ENCODE data around the gene RGL4.
"Not testable (repeated sequence)": the region's sequence is repeated elsewhere in the genome, so short reads cannot be mapped to it uniquely, and the experiment has no call there.

Gene RGL4

GRCh38 chr22:23673050-23673620 is 17.7 kb upstream of the RGL4 start:
- POLR2A ChIA-PET: no interaction called here
- no peak for DNase-seq (ENCODE audit: extremely low spot score)
- no peak for TF ChIP-seq FOXA1 (IDR thresholded peaks at IDR 0.05)
- no peak for TF ChIP-seq LEF1 (IDR thresholded peaks at IDR 0.05; ENCODE audit: borderline replicate concordance)
- TF ChIP-seq CTBP1 (IDR thresholded peaks at IDR 0.05; ENCODE audit: borderline replicate concordance): no peak
- TF ChIP-seq SP1 (IDR thresholded peaks at IDR 0.05): no peak
- TF ChIP-seq L3MBTL2 (conservative IDR thresholded peaks at IDR 0.05): no peak
- no peak for TF ChIP-seq FOXM1 (IDR thresholded peaks at IDR 0.05; ENCODE audit: borderline replicate concordance)
- no peak for TF ChIP-seq NFRKB (IDR thresholded peaks at IDR 0.05)
- TF ChIP-seq ELF4 (IDR thresholded peaks at IDR 0.05): no peak
- TF ChIP-seq BHLHE40 (IDR thresholded peaks at IDR 0.05; ENCODE audit: borderline replicate concordance): no peak
- no peak for TF ChIP-seq HDGF (IDR thresholded peaks at IDR 0.05; ENCODE audit: borderline replicate concordance)
- CTCF ChIA-PET: no interaction called here

DNA sequence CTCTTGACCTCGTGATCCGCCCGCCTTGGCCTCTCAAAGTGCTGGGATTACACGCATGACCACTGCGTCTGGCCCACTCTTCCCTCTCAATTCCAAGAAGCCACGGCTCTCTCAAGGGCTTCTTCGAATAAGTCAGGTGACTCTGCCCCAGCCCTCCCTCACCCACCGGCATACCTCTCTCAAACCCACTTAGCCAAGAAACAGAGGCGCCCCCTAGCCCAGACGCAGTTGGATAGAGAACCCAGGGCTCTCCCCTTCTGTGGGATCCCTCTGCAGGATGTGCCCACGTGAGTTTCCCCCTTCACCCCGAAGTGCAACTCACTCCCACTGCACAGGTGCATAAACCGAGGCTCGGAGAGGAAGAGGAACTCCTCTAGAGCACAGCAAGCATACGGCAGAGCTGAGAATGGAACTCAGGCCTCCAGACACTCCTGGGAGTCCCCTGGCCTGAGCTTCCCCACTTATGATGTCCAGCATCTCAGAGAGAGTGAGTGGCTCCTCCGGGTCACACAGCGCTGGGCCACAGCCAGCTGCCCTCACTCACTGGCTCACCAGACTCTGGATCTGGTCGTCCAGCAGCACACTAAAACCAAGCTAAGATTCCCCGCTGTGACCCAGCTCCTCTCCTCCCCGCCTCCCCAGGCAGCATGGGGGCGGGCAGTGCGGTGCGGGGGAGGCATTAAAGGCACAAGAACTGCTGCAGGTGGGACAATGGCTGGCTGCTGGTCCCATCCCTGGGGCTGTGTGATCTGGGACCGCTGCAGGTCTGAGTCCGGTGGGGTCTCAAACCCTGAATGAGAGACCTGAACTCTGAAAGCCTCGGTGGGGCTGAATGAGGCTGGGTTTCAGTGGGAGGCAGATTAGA is 16.8 kb upstream of the RGL4 start:
- POLR2A ChIA-PET: no interaction called here
- DNase-seq (ENCODE audit: extremely low spot score): peak; percentile 25
- CTCF ChIA-PET: no interaction called here

DNA sequence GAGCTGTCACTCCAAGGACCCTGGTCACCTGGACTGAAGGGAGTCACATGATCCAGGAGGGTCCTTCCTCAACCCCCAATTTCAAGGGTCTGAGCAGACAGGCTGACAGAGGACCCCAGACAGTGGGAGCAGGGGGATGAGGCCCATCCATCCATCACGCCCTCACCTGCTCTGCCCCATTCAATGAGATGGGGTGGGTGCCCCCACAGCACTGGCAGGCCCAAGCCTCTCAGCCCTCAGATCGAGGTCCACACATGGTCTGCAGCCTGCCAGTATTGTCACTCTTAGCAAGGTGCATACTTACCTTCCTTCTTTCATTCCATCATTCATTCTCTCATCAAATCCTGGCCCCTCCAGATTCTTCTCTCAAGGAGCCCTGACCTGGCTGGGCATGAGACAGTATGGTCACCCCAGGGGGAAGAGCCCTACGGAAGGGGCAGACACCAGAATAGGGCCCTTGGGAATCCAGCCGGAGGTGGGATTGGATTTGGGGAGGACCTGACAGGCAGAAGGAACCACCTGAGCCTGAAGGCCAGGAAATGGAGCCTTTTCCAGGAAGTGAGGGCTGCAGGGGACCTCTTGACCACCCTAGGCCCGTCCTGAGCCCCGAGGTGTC is 15.8 kb upstream of the RGL4 start:
- POLR2A ChIA-PET; DNase-seq (ENCODE audit: extremely low spot score); CTCF ChIA-PET: not testable (repeated sequence)

More for the DNA sequence above, 16.8 kb upstream of the RGL4 start:
- TF ChIP-seq ARNT (IDR thresholded peaks at IDR 0.05) (no peak), BHLHE40 (IDR thresholded peaks at IDR 0.05; ENCODE audit: borderline replicate concordance) (no peak), NFRKB (IDR thresholded peaks at IDR 0.05) (no peak), FOXA1 (IDR thresholded peaks at IDR 0.05) (no peak), CTBP1 (IDR thresholded peaks at IDR 0.05; ENCODE audit: borderline replicate concordance) (no peak), TARDBP (IDR thresholded peaks at IDR 0.05) (no peak), ZNF384 (IDR thresholded peaks at IDR 0.05) (no peak), SUZ12 (IDR thresholded peaks at IDR 0.05) (no peak), FOXK2 (IDR thresholded peaks at IDR 0.05) (no peak), FOXM1 (IDR thresholded peaks at IDR 0.05; ENCODE audit: borderline replicate concordance) (no peak), ELF4 (IDR thresholded peaks at IDR 0.05) (no peak), SP1 (IDR thresholded peaks at IDR 0.05) (no peak), L3MBTL2 (conservative IDR thresholded peaks at IDR 0.05) (no peak), PKNOX1 (IDR thresholded peaks at IDR 0.05) (no peak), HDGF (IDR thresholded peaks at IDR 0.05; ENCODE audit: borderline replicate concordance) (no peak), LEF1 (IDR thresholded peaks at IDR 0.05; ENCODE audit: borderline replicate concordance) (no peak)

DNA sequence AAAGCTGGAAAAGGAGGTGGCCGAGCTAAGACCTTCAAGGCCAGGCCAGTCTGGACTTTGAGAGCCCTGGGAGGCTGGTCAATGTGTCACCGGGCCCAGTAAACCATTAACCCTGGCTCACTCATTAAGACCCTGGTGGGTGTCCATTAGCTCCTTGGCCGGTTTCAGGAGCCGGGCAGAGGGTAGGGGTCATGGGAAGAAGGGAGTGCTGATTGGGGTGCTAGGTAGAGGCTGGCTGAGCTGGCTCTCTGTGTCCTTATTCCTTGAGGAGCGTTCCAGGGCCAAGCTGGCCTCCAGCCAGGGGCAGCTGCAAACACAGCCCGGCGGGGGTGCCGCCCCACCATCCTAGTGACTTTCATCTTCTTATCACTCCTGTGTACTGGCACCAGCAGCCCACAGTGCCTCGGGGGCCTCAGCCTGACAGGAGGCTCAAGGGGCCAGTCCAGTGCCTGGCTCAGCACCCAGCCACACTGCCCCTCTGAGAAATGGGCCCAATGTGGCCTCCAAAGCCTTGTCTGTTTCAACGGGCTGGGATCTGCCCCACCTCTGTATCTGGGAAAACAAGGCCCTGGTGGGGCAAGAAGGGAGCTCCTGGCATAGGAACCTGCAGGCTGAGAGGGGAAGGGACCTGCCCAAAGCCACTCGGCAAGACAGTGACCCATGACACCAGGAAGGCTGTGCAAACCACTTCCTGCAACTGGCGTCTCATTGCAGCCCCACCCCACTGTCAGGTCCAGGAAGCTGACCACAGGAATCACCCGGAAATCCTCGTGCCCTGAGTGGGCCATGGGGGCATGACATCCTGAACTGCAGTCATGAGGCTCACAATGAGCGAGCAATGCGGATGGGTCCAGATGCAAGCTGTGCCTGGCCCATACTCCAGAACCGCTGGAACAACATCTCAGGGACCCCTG is 15.1 kb upstream of the RGL4 start:
- CTCF ChIA-PET: no interaction called here
- POLR2A ChIA-PET: no interaction called here
- TF ChIP-seq ELF4 (IDR thresholded peaks at IDR 0.05) (no peak), SUZ12 (IDR thresholded peaks at IDR 0.05) (no peak), FOXA1 (IDR thresholded peaks at IDR 0.05) (no peak), L3MBTL2 (conservative IDR thresholded peaks at IDR 0.05) (no peak), FOXM1 (IDR thresholded peaks at IDR 0.05; ENCODE audit: borderline replicate concordance) (no peak), BHLHE40 (IDR thresholded peaks at IDR 0.05; ENCODE audit: borderline replicate concordance) (no peak), LEF1 (IDR thresholded peaks at IDR 0.05; ENCODE audit: borderline replicate concordance) (no peak), CTBP1 (IDR thresholded peaks at IDR 0.05; ENCODE audit: borderline replicate concordance) (no peak), SP1 (IDR thresholded peaks at IDR 0.05) (no peak), ZNF384 (IDR thresholded peaks at IDR 0.05) (no peak), TARDBP (IDR thresholded peaks at IDR 0.05) (no peak), ARNT (IDR thresholded peaks at IDR 0.05) (no peak)
- DNase-seq (ENCODE audit: extremely low spot score): no peak

GRCh38 chr22:23676841-23677700 is 13.7 kb upstream of the RGL4 start:
- POLR2A ChIA-PET; CTCF ChIA-PET; DNase-seq (ENCODE audit: extremely low spot score): not testable (repeated sequence)

DNA sequence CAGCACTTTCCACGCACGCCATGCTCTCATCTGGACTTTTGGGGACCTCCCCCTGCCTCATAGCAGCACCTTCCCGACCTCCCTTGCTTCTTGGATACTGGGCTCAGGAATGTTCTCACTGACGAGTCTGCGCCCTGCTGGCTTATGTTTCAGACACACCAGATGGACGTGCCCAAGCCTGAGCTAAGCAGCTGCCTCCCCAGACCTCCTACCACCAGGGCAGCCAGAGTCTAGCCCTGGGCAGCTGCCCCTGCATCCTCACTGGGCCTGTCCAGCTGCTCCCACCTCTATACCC is 13.2 kb upstream of the RGL4 start:
- ChIA-PET POLR2A (no interaction called here), CTCF (no interaction called here)
- no peak for DNase-seq (ENCODE audit: extremely low spot score)
- no peak for TF ChIP-seq ZNF384 (IDR thresholded peaks at IDR 0.05)
- TF ChIP-seq BHLHE40 (IDR thresholded peaks at IDR 0.05; ENCODE audit: borderline replicate concordance): no peak
- no peak for TF ChIP-seq TARDBP (IDR thresholded peaks at IDR 0.05)
- no peak for TF ChIP-seq PKNOX1 (IDR thresholded peaks at IDR 0.05)
- no peak for TF ChIP-seq ELF4 (IDR thresholded peaks at IDR 0.05)
- no peak for TF ChIP-seq LEF1 (IDR thresholded peaks at IDR 0.05; ENCODE audit: borderline replicate concordance)
- no peak for TF ChIP-seq FOXK2 (IDR thresholded peaks at IDR 0.05)
- no peak for TF ChIP-seq HDGF (IDR thresholded peaks at IDR 0.05; ENCODE audit: borderline replicate concordance)
- TF ChIP-seq ARNT (IDR thresholded peaks at IDR 0.05): no peak
- TF ChIP-seq NFRKB (IDR thresholded peaks at IDR 0.05): no peak
- no peak for TF ChIP-seq FOXA1 (IDR thresholded peaks at IDR 0.05)
- TF ChIP-seq SUZ12 (IDR thresholded peaks at IDR 0.05): no peak
- no peak for TF ChIP-seq CTBP1 (IDR thresholded peaks at IDR 0.05; ENCODE audit: borderline replicate concordance)

Data from HEK293T (cell line).